Endothelial cell of hepatic sinusoid (primary cell): Measurements from ENCODE around the gene ANXA2.
"Not testable (repeated sequence)": the region's sequence is repeated elsewhere in the genome, so short reads cannot be mapped to it uniquely, and the experiment has no call there.

ENCODE experiments used
- in situ Hi-C: cut with HindIII; loops from 2 replicates; pipeline ENCODE4 v1.10.0; 2017; ENCODE audit warnings: low sequenced_read_pairs

The ANXA2 gene

GRCh38 chr15:60411774-60412425 lies 14.1 kb upstream of the ANXA2 start:
- in situ Hi-C loops = no loop called here

- in situ Hi-C loops = not testable (repeated sequence)
These were observed 12.6 kb upstream of the ANXA2 start for GRCh38 chr15:60410350-60410749.

GRCh38 chr15:60408463-60408981 lies 10.7 kb upstream of the ANXA2 start:
- in situ Hi-C loops = no loop called here

GRCh38 chr15:60407415-60407805 lies 9.6 kb upstream of the ANXA2 start:
- in situ Hi-C loops = no loop called here

GRCh38 chr15:60406513-60407414 lies 9.0 kb upstream of the ANXA2 start:
- in situ Hi-C loops = no loop called here

GRCh38 chr15:60405399-60405798 lies 7.6 kb upstream of the ANXA2 start:
- in situ Hi-C loops = no loop called here

GRCh38 chr15:60404351-60404750 lies 6.6 kb upstream of the ANXA2 start:
- in situ Hi-C loops = not testable (repeated sequence)

GRCh38 chr15:60400944-60401343 lies 3.2 kb upstream of the ANXA2 start:
- in situ Hi-C loops = no loop called here

- in situ Hi-C loops = no loop called here
These were observed 2.1 kb upstream of the ANXA2 start for GRCh38 chr15:60399931-60400330.

GRCh38 chr15:60399246-60399915 lies 1.6 kb upstream of the ANXA2 start:
- in situ Hi-C loops = no loop called here

GRCh38 chr15:60396958-60397771 lies 621 bp downstream of the ANXA2 start:
- in situ Hi-C loops = no loop called here

GRCh38 chr15:60396560-60396957 lies 1.2 kb downstream of the ANXA2 start:
- in situ Hi-C loops = no loop called here

- in situ Hi-C loops = no loop called here
These were observed 1.7 kb downstream of the ANXA2 start for GRCh38 chr15:60396100-60396499.

- in situ Hi-C loops = no loop called here
These were observed 2.3 kb downstream of the ANXA2 start for GRCh38 chr15:60395276-60396011.

- in situ Hi-C loops = no loop called here
These were observed 3.1 kb downstream of the ANXA2 start for GRCh38 chr15:60394689-60395097.

GRCh38 chr15:60392986-60393790 lies 4.6 kb downstream of the ANXA2 start:
- in situ Hi-C loops = no loop called here

GRCh38 chr15:60392601-60392985 lies 5.2 kb downstream of the ANXA2 start:
- in situ Hi-C loops = no loop called here

- in situ Hi-C loops = no loop called here
These were observed 6.0 kb downstream of the ANXA2 start for GRCh38 chr15:60391722-60392315.
